Pancreas (tissue), 10 donors: ENCODE results near the gene PRKCA. TPM values are rescaled to one million over a fixed set of nuclear protein-coding genes. Genes with fewer than 3 reads are reported as not detected.

Experiments
- ATAC-seq, 4 donors: fragments of 200-7000 bp; cut with Tn5 transposase; one replicate each; pipeline versions ENCODE4 v1.8.0 to v1.9.1; 2020; ENCODE audit warnings: mild to moderate bottlenecking in 4 of 4, moderate library complexity in 4 of 4
- DNase-seq, 6 donors: peaks; one replicate each; pipeline ENCODE4 v3.0.0-alpha.2; 2020
- FAIRE-seq: peaks from 2 replicates; lab custom pipeline; 2012; peaks lifted over from hg19 to GRCh38; lab: Jason Lieb, UNC
- H3K27ac ChIP-seq, 4 donors: fragments of 200-600 bp; sonication (generic); 1 replicate in 3 of 4; 2 replicates in 1 of 4; pipeline versions ENCODE4 v1.5.0 to v1.8.0; 2020
- H3K27me3 ChIP-seq, 4 donors: fragments of 200-600 bp; one replicate each; pipeline ENCODE4 v1.8.0; 2021
- H3K36me3 ChIP-seq, 3 donors: fragments of 200-600 bp; sonication (generic) in 1 of 3; one replicate each; pipeline versions ENCODE4 v1.5.0 to v1.8.0; 2020 to 2021
- H3K4me1 ChIP-seq, 3 donors: fragments of 200-600 bp; one replicate each; pipeline ENCODE4 v1.8.0; 2021
- H3K4me3 ChIP-seq, 4 donors: fragments of 200-600 bp; sonication (generic) in 2 of 4; one replicate each; pipeline versions ENCODE4 v1.5.0 to v1.8.0; 2020 to 2021
- H3K9me3 ChIP-seq, 4 donors: fragments of 200-600 bp; one replicate each; pipeline ENCODE4 v1.8.0; 2021
- CTCF ChIP-seq, 4 donors: fragments of 200-600 bp; sonication (generic) in 3 of 4; IDR thresholded peaks; one replicate each; pipeline versions ENCODE4 v1.5.0 to v1.8.0; 2021; ENCODE audit warnings: antibody characterized with exemption in 4 of 4
- WGBS, 2 donors: extraction: QIAGEN DNeasy Blood & Tissue Kit; methylation state at CpG; one replicate each; pipeline ENCODE4 v1.1.7; 2013; 5-methylcytosine and 5-hydroxymethylcytosine counted together
- intact Hi-C, 3 donors: fragments of 100-400 bp; cut with DNase I; formaldehyde crosslinking; loops; one replicate each; pipeline versions ENCODE4 v1.11.1 to v1.14.2; 2022
- polyA plus RNA-seq, 2 donors: library from polyadenylated mRNA; stranded (reverse); fragments of 200-250 nt; gene quantifications; one replicate each; pipeline ENCODE4 v1.2.3, GENCODE V29; 2013
- total RNA-seq, 6 donors: library from RNA; stranded (reverse); fragmentation: NEBNext Ultra II Directional in 4 of 6; extraction: Animal tissue kit (Norgen Biotek cat#: 25700) in 4 of 6; gene quantifications; one replicate each; pipeline versions ENCODE4 v1.2.1 to v1.2.4, GENCODE V29; 2021 to 2023
- donor health status: healthy with polysubstance abuse.
- donor health status: DM: no; HTN: no; CAD: no; lungs with moderate emphysema.
- donor health status: DM: no; HTN: no; CAD: no.
- donor health status: control.
- donor health status: control.
- donor health status: Bipolar disorder and iron deficiency.
- donor health status: DM: yes; HTN: yes; CAD: no.
- donor health status: DM: no; HTN: no; CAD: no.
- donor health status: DM: no; HTN: no; CAD: no.
- donor health status: DM: yes; HTN: yes; CAD: no.

Gene PRKCA
- total and polyA plus RNA-seq, 8 donors, result 3.5 to 22.3 (median 10.2) TPM

- TF ChIP-seq CTCF (IDR thresholded peaks at IDR 0.05), result no peak
- H3K4me1 ChIP-seq, result no peaks in the 10 kb centered on the region
- H3K36me3 ChIP-seq, result no peaks in the 10 kb centered on the region
- ATAC-seq (peak in 1 of 4 donors; percentile 26), DNase-seq (no peak), FAIRE-seq (no peak)
- intact Hi-C loops, result no loop called here
- no peak overlapping the region for H3K27ac ChIP-seq
- H3K4me3 ChIP-seq, result no peak overlapping the region
- H3K9me3 ChIP-seq, result no peaks in the 10 kb centered on the region
- H3K27me3 ChIP-seq, result no peaks in the 10 kb centered on the region
- WGBS, 2 donors, result 89 to 90% methylated on average over 5 of the region's 5 CpGs
Measured at GRCh38 chr17:66494023-66494803, 191.8 kb downstream of the PRKCA start.

- Histone ChIP-seq H3K4me1 (no peaks in the 10 kb centered on the region), H3K4me3 (no peak overlapping the region), H3K27me3 (no peaks in the 10 kb centered on the region), H3K36me3 (no peaks in the 10 kb centered on the region), H3K9me3 (no peaks in the 10 kb centered on the region), H3K27ac (no peak overlapping the region)
- DNase-seq (no peak), ATAC-seq (no peak), FAIRE-seq (no peak)
- TF ChIP-seq CTCF (IDR thresholded peaks at IDR 0.05), result no peak
- intact Hi-C loops, result no loop called here
- 88 to 96% methylated on average over 2 of the region's 2 CpGs for WGBS, 2 donors
Measured at GRCh38 chr17:66495035-66495434, 192.6 kb downstream of the PRKCA start.

- no peak overlapping the region for H3K4me3 ChIP-seq
- ATAC-seq, result no peak
- no peaks in the 10 kb centered on the region for H3K36me3 ChIP-seq
- no peak for FAIRE-seq
- no peak for DNase-seq
- 90 to 93% methylated on average over 5 of the region's 5 CpGs for WGBS, 2 donors
- no peaks in the 10 kb centered on the region for H3K27me3 ChIP-seq
- intact Hi-C loops, result no loop called here
- no peaks in the 10 kb centered on the region for H3K4me1 ChIP-seq
- no peak overlapping the region for H3K27ac ChIP-seq
- H3K9me3 ChIP-seq, result no peaks in the 10 kb centered on the region
- no peak for TF ChIP-seq CTCF (IDR thresholded peaks at IDR 0.05)
Measured at GRCh38 chr17:66496306-66496705, 193.9 kb downstream of the PRKCA start.

GRCh38 chr17:66498580-66498979 lies 196.2 kb downstream of the PRKCA start:
- Histone ChIP-seq H3K27me3 (no peaks in the 10 kb centered on the region), H3K9me3 (no peaks in the 10 kb centered on the region), H3K4me3 (no peak overlapping the region), H3K4me1 (peaks cover 0 to 7% (median 4%) of the 10 kb centered on the region in 3 donors), H3K36me3 (no peaks in the 10 kb centered on the region), H3K27ac (no peak overlapping the region)
- no peak for ATAC-seq
- intact Hi-C loops, result no loop called here
- WGBS, 2 donors, result 95 to 98% methylated on average over 5 of the region's 5 CpGs
- FAIRE-seq, result no peak
- DNase-seq, result no peak
- no peak for TF ChIP-seq CTCF (IDR thresholded peaks at IDR 0.05)

GRCh38 chr17:66506641-66507040 lies 204.2 kb downstream of the PRKCA start:
- DNase-seq, result no peak
- H3K36me3 ChIP-seq, result no peaks in the 10 kb centered on the region
- no peak overlapping the region for H3K4me3 ChIP-seq
- no peaks in the 10 kb centered on the region for H3K27me3 ChIP-seq
- no peak for FAIRE-seq
- intact Hi-C loops, result no loop called here
- no peak for TF ChIP-seq CTCF (IDR thresholded peaks at IDR 0.05)
- WGBS, 2 donors, result 94 to 97% methylated on average over 6 of the region's 6 CpGs
- no peaks in the 10 kb centered on the region for H3K9me3 ChIP-seq
- no peak for ATAC-seq
- no peak overlapping the region for H3K27ac ChIP-seq
- H3K4me1 ChIP-seq, result peaks cover 7 to 24% (median 19%) of the 10 kb centered on the region in 3 donors
